HepG2 (cell line): ENCODE results near the gene MIR17HG. TPM values are rescaled to one million over a fixed set of nuclear protein-coding genes. Genes with fewer than 3 reads are reported as not detected.

Source experiments
- ATAC-seq: fragments of 200-7000 bp; cut with Tn5 transposase; 3 replicates; pipeline ENCODE4 v1.9.1; 2020; ENCODE audit warnings: mild to moderate bottlenecking, moderate library complexity
- BruUV-seq: library from RNA; stranded (reverse); fragments of 400-500 nt; replicated peaks from 2 replicates; lab custom pipeline; 2021; lab: Mats Ljungman, UMichigan
- CTCF ChIA-PET: fragments of 300-600 bp; formaldehyde crosslinking; extraction: SDS; loops from one replicate; lab custom pipeline; 2021; ENCODE audit warnings: low total read pairs, inconsistent platforms, low intra/inter-chr PET ratio; lab: Yijun Ruan, JAX
- POLR2A ChIA-PET: fragments of 350-600 bp; sonication (Branson Sonifier 250); formaldehyde crosslinking; loops from one replicate; lab custom pipeline; 2020; ENCODE audit warnings: antibody characterized with exemption, inconsistent platforms; lab: Yijun Ruan, JAX
- DNase-seq: peaks from one replicate; pipeline ENCODE4 v3.0.0-alpha.2; 2015; ENCODE audit warnings: low spot score
- FAIRE-seq: peaks from 3 replicates; lab custom pipeline; 2011; peaks lifted over from hg19 to GRCh38; lab: Jason Lieb, UNC
- H2AFZ ChIP-seq: one replicate; pipeline ENCODE4 v1.6.1; 2011; ENCODE audit warnings: low read length, inconsistent platforms
- H3K27ac ChIP-seq: fragments of 300-600 bp; 3 replicates; pipeline ENCODE4 v1.8.0; 2011; ENCODE audit warnings: mixed run types, mild to moderate bottlenecking, mixed read lengths, low read length, inconsistent platforms; ENCODE audit not compliant: insufficient read depth; ENCODE audit errors: extremely low read length
- H3K27me3 ChIP-seq, 2 experiments: fragments of 200-600 bp in 1 of 2; 2 replicates in 1 of 2; 3 replicates in 1 of 2; pipeline versions ENCODE4 v1.6.0 to v1.8.0; 2011; ENCODE audit warnings: low read length in 2 of 2, mild to moderate bottlenecking in 2 of 2, moderate library complexity in 2 of 2, inconsistent platforms in 1 of 2; ENCODE audit not compliant: insufficient read depth in 2 of 2, control insufficient read depth in 1 of 2
- H3K36me3 ChIP-seq, 2 experiments: fragments of 200-600 bp in 1 of 2; replicated peaks in 1 of 2; 2 replicates in 1 of 2; 3 replicates in 1 of 2; pipeline versions ENCODE4 v1.5.1 to v1.8.0; 2011; ENCODE audit warnings: low read length in 2 of 2, inconsistent platforms in 1 of 2; ENCODE audit not compliant: insufficient read depth in 2 of 2, control insufficient read depth in 1 of 2
- H3K4me1 ChIP-seq: 2 replicates; pipeline ENCODE4 v1.5.1; 2012; ENCODE audit warnings: low read length, inconsistent platforms; ENCODE audit not compliant: insufficient read depth
- H3K4me2 ChIP-seq: 2 replicates; pipeline ENCODE4 v1.6.0; 2011; ENCODE audit warnings: low read depth, low read length, inconsistent platforms
- H3K4me3 ChIP-seq, 3 experiments: fragments of 200-600 bp in 1 of 3; sonication (generic), shearing (Covaris generic) in 1 of 3; replicated peaks in 1 of 3; 2 replicates each; pipeline ENCODE4 v1.5.1; 2011 to 2016; ENCODE audit warnings: low read length in 3 of 3, inconsistent platforms in 2 of 3, low read depth in 2 of 3, mild to moderate bottlenecking in 2 of 3, control low read depth in 1 of 3, mixed read lengths in 1 of 3; ENCODE audit not compliant: insufficient read depth in 1 of 3
- H3K79me2 ChIP-seq: one replicate; pipeline ENCODE4 v1.6.1; 2011; ENCODE audit warnings: low read length, inconsistent platforms; ENCODE audit not compliant: insufficient read depth
- H3K9ac ChIP-seq: 2 replicates; pipeline ENCODE4 v1.6.0; 2011; ENCODE audit warnings: mild to moderate bottlenecking, low read depth, low read length, inconsistent platforms; ENCODE audit not compliant: insufficient read depth
- H3K9me3 ChIP-seq: 2 replicates; pipeline ENCODE4 v1.5.1; 2012; ENCODE audit warnings: mild to moderate bottlenecking, low read length
- H4K20me1 ChIP-seq: 2 replicates; pipeline ENCODE4 v1.6.0; 2011; ENCODE audit warnings: inconsistent platforms, mild to moderate bottlenecking, low read length, moderate library complexity; ENCODE audit not compliant: insufficient read depth
- BRD4 ChIP-seq: sonication (generic); formaldehyde crosslinking; IDR thresholded peaks from 2 replicates; pipeline ENCODE4 v1.4.0; 2020; ENCODE audit warnings: missing genetic modification reagents
- CREB3 ChIP-seq: sonication (generic); formaldehyde crosslinking; IDR thresholded peaks from 2 replicates; pipeline ENCODE4 v1.5.0; 2020; ENCODE audit warnings: missing genetic modification reagents
- FLYWCH1 ChIP-seq: sonication (generic); formaldehyde crosslinking; IDR thresholded peaks from 2 replicates; pipeline ENCODE4 v1.8.1; 2023; ENCODE audit warnings: mild to moderate bottlenecking, missing genetic modification reagents
- HDAC1 ChIP-seq: sonication (generic); formaldehyde crosslinking; IDR thresholded peaks from 2 replicates; pipeline ENCODE4 v1.5.1; 2020; ENCODE audit warnings: mild to moderate bottlenecking, missing genetic modification reagents
- HMG20B ChIP-seq: conservative IDR thresholded peaks from 2 replicates; pipeline ENCODE4 v1.6.1; 2016; ENCODE audit warnings: missing genetic modification reagents, missing compliant biosample characterization
- MED1 ChIP-seq: sonication (generic); formaldehyde crosslinking; IDR thresholded peaks from 2 replicates; pipeline ENCODE4 v1.4.0; 2020; ENCODE audit warnings: missing genetic modification reagents
- PHF21A ChIP-seq: sonication (generic); formaldehyde crosslinking; IDR thresholded peaks from 2 replicates; pipeline ENCODE4 v1.5.0; 2020; ENCODE audit warnings: mild to moderate bottlenecking, missing genetic modification reagents
- POGZ ChIP-seq: sonication (generic); formaldehyde crosslinking; IDR thresholded peaks from 2 replicates; pipeline ENCODE4 v1.4.0; 2020; ENCODE audit warnings: mild to moderate bottlenecking, missing genetic modification reagents
- RXRB ChIP-seq: IDR thresholded peaks from 2 replicates; pipeline ENCODE4 v1.6.1; 2016; ENCODE audit warnings: borderline replicate concordance, missing genetic modification reagents, missing compliant biosample characterization
- SMARCE1 ChIP-seq: fragments of 450-650 bp; IDR thresholded peaks from 2 replicates; pipeline ENCODE4 v1.6.1; 2017; ENCODE audit warnings: borderline replicate concordance
- STAT5B ChIP-seq: sonication (generic); formaldehyde crosslinking; IDR thresholded peaks from 2 replicates; pipeline ENCODE4 v1.4.0; 2020; ENCODE audit warnings: missing genetic modification reagents
- ZBTB34 ChIP-seq: sonication (generic); formaldehyde crosslinking; IDR thresholded peaks from 2 replicates; pipeline ENCODE4 v1.8.0; 2022; ENCODE audit warnings: mild to moderate bottlenecking, missing genetic modification reagents
- ZFP37 ChIP-seq: sonication (generic); formaldehyde crosslinking; IDR thresholded peaks from 2 replicates; pipeline ENCODE4 v1.4.0; 2020; ENCODE audit warnings: missing genetic modification reagents, borderline replicate concordance
- ZKSCAN8 ChIP-seq: IDR thresholded peaks from 2 replicates; pipeline ENCODE4 v1.6.1; 2016; ENCODE audit warnings: borderline replicate concordance, missing genetic modification reagents, missing compliant biosample characterization
- ZNF224 ChIP-seq: sonication (generic); formaldehyde crosslinking; IDR thresholded peaks from 2 replicates; pipeline ENCODE4 v1.5.0; 2020; ENCODE audit warnings: mild to moderate bottlenecking, missing genetic modification reagents
- ZNF230 ChIP-seq: sonication (generic); formaldehyde crosslinking; IDR thresholded peaks from 2 replicates; pipeline ENCODE4 v1.4.0; 2020; ENCODE audit warnings: mild to moderate bottlenecking, missing genetic modification reagents
- ZNF33B ChIP-seq: sonication (generic); formaldehyde crosslinking; IDR thresholded peaks from 2 replicates; pipeline ENCODE4 v1.5.1; 2020; ENCODE audit warnings: mild to moderate bottlenecking, missing genetic modification reagents
- ZNF414 ChIP-seq: sonication (generic); formaldehyde crosslinking; IDR thresholded peaks from 2 replicates; pipeline ENCODE4 v1.5.0; 2020; ENCODE audit warnings: missing genetic modification reagents
- ZNF740 ChIP-seq: sonication (generic); formaldehyde crosslinking; IDR thresholded peaks from 2 replicates; pipeline ENCODE4 v1.4.0; 2020; ENCODE audit warnings: missing genetic modification reagents
- WGBS: methylation state at CpG from one replicate; pipeline ENCODE4 v1.1.6; 2017; ENCODE audit warnings: low lambda C conversion rate; 5-methylcytosine and 5-hydroxymethylcytosine counted together
- in situ Hi-C: cut with HindIII; loops from 2 replicates; pipeline ENCODE4 v1.10.0; 2017; ENCODE audit warnings: low pct_unique_long_range_greater_than_20kb; ENCODE audit not compliant: extremely low pct_ligation_motif_present
- intact Hi-C: fragments of 100-400 bp; cut with micrococcal nuclease; formaldehyde crosslinking; loops from one replicate; pipeline ENCODE4 v1.10.0; 2022; ENCODE audit not compliant: unreplicated experiment
- polyA plus RNA-seq, 8 experiments: library from polyadenylated mRNA; depleted of rRNA in 3 of 8; stranded (reverse) in 7 of 8; unstranded in 1 of 8; fragments of >200 nt; fragmentation: Illumina TruSeq in 4 of 8; extraction: Trizol in 4 of 8; gene quantifications; 2 replicates each; pipeline versions ENCODE4 v1.2.1 to v1.2.3, GENCODE V29; 2011 to 2016; ENCODE audit warnings: low read depth in 4 of 8, missing spikeins in 1 of 8, mixed read lengths in 1 of 8; ENCODE audit not compliant: insufficient read depth in 1 of 8
- total RNA-seq, 5 experiments: library from RNA; depleted of rRNA; stranded (reverse); fragments of >200 nt; fragmentation: Illumina TruSeq; extraction: Trizol; gene quantifications; 2 replicates each; pipeline ENCODE4 v1.2.3, GENCODE V29; 2016; ENCODE audit warnings: low read depth in 1 of 5

The MIR17HG gene
- total and polyA plus RNA-seq, 2 of the 13 experiments (the other 11 are each of a cell fraction or from before 2014, with no cell fraction given) = 2.5 to 12.3 TPM

- POLR2A ChIA-PET = no interaction called here
- Histone ChIP-seq H3K27ac (no peak overlapping the region), H3K27me3 (0 out of 5 replicates have a peak, but pooled peaks cover 0 to 4% of the 10 kb centered on the region in 2 experiments), H3K4me2 (no peak overlapping the region), H3K36me3 (no peaks in the 10 kb centered on the region)
- 3% methylated on average over 4 of the region's 4 CpGs for WGBS
- in situ Hi-C loops = no loop called here
- BruUV-seq = no TSS peak
- CTCF ChIA-PET = no interaction called here
- no peak for DNase-seq
- TF ChIP-seq POGZ (CRISPR knock-in tag) (no peak), ZNF230 (CRISPR knock-in tag) (no peak), ZNF224 (CRISPR knock-in tag) (no peak), ZNF33B (CRISPR knock-in tag) (no peak), ZNF740 (CRISPR knock-in tag) (no peak), ZKSCAN8 (no peak), ZNF414 (no peak), ZFP37 (CRISPR knock-in tag) (no peak), SMARCE1 (no peak), ZBTB34 (CRISPR knock-in tag) (no peak), STAT5B (CRISPR knock-in tag) (no peak), CREB3 (no peak), FLYWCH1 (CRISPR knock-in tag) (no peak), MED1 (CRISPR knock-in tag) (no peak), PHF21A (CRISPR knock-in tag) (no peak), HDAC1 (CRISPR knock-in tag) (no peak), BRD4 (CRISPR knock-in tag) (no peak), RXRB (CRISPR knock-in tag) (no peak), HMG20B (no peak)
- TF ChIP-seq, all 625 proteins: peak for 0
- peak; percentile 72 for ATAC-seq
- Histone ChIP-seq H3K4me1 (no peaks in the 10 kb centered on the region), H3K79me2 (no peaks in the 10 kb centered on the region), H3K9ac (no peak overlapping the region), H3K4me3 (no peak overlapping the region), H3K9me3 (no peaks in the 10 kb centered on the region), H2AFZ (no peak overlapping the region), H4K20me1 (no peaks in the 10 kb centered on the region)
- intact Hi-C loops = no loop called here
- no peak for FAIRE-seq
Observed at GRCh38 chr13:91311491-91311890, 36.0 kb upstream of the MIR17HG start.
